HG03025 (cell line): ENCODE data around the gene LMO1.

Source experiments
- ATAC-seq: cut with Tn5 transposase; IDR thresholded peaks from one replicate; pipeline ENCODE4 v1.9.1; 2021; ENCODE audit warnings: mild to moderate bottlenecking, moderate library complexity; ENCODE audit not compliant: unreplicated experiment, low FRiP score

The LMO1 gene

GRCh38 chr11:8209208-8209807 lies 54.4 kb downstream of the LMO1 start:
- no peak for ATAC-seq

DNA sequence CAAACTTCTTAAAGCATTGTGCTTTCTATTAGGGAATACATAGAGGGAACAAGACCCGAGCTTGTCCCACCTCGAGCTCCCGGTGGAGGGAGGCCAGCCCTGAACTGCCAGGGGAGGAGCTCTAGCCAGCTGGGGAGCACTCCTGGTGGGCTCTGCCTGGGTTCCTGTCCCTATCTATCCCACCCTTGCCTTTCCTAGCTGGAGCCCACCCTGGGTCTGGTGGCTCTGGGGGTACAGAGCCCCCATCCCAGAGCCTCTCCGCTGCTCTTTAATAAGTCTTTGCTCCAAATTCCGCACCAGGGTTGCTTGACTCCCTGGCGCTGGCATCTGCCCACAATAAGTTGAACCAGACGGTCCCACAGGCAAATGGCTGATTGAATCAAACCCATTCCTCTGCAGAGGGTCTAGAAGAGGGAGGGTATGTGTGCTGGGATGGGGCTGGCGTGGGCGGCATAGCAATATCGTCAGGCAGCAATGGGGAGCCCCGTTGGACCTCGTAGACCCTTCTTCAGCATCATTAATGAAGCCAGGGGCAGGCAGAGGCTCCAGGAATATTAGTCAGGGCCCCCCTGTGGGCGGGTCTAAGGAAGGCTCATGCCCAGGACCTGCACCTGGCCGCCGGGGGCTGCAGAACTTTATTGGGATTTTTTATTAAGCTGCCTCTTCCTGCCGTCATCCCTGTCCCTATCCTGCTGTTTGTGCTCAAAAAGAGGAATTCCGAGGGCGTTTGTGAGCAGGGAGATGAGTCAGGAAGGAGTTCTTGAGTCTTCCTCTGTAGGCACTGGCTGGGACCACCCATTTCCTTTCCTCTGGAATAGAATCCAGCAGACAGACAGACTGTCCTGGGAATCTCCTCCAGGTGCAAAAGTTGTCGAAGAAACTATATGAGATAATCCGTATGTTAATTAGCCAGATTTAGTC lies 56.3 kb downstream of the LMO1 start:
- ATAC-seq, result no peak

DNA sequence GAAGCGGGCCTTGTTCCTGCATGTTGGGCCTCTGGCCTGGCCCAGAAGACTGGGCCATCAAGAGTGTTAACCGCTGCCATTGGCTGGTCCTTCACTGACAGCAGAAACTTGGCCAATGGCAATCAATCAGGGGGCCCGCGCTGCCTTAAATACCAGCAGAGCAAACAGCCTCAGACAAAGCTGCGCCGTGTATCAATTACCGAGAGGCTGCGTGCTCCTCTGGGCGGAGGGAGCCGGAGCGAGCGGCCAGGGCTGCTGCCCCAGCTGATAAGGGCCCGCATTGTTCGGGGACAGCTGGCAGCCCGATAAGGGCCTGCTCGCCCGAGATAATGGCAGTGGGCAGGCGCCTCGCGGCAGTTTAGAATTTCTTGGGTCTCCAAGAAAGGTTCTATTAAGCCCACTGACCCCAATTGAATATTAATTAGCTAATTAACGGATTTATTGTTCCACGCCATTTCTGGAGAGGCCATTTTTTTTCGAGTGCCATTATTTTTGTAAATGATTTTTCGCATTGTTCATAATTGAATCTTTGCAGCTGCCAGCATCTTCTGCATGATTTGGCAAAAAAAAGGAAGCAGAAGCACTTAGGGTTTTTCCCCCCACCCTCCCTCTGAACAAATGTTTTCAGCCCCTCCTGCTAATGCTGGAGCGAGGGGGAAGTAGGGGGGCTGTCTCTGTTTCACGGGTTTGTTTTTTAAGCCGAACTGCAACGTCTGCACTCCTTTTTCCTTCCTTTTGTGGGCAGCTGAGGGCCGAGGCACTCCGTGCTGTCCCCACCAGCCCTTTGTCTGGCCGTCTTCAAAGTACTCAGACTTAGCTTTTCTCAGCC lies 57.2 kb downstream of the LMO1 start:
- no peak for ATAC-seq

DNA sequence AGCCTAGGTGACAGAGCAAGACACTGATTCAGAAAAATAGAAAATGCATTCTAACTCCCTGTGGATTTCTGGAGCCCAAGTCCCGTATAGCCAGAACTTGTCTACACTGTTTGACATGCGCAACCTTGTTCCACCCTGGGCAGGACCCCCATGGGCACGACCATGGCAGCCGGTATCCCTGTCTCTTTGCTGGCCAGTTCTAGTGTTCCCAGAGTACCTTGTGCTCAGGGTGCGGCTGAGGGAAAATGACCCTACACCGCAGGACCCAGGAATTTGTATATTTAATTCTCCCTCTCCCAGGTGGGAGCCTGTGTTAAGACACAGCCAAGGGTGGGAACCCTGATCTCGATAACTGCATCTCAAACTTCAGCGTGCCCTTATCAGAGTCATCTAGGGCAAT lies 58.1 kb downstream of the LMO1 start:
- ATAC-seq, result no peak

GRCh38 chr11:8204596-8204995 lies 59.1 kb downstream of the LMO1 start:
- no peak for ATAC-seq

DNA sequence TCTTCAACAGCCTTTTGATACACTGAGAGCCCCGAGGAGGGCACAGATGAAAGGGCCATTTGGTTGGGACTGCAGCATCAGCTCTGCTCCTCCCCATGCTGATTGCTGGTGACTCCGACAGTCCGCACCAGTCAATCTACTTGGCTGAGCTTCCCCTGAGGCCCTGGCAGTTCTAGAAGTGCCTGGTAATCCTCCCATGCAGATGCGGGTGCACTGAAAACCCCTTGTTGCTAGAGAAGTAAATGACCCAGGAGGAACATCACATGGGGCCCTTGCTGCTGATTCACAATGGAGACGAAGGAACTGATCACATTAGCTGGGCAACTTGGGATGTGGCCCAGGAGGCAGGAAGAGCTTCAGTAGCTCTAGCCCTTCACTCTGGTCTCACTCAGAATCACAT lies 59.7 kb downstream of the LMO1 start:
- no peak for ATAC-seq

GRCh38 chr11:8203414-8203715 lies 60.3 kb downstream of the LMO1 start:
- ATAC-seq, result no peak

DNA sequence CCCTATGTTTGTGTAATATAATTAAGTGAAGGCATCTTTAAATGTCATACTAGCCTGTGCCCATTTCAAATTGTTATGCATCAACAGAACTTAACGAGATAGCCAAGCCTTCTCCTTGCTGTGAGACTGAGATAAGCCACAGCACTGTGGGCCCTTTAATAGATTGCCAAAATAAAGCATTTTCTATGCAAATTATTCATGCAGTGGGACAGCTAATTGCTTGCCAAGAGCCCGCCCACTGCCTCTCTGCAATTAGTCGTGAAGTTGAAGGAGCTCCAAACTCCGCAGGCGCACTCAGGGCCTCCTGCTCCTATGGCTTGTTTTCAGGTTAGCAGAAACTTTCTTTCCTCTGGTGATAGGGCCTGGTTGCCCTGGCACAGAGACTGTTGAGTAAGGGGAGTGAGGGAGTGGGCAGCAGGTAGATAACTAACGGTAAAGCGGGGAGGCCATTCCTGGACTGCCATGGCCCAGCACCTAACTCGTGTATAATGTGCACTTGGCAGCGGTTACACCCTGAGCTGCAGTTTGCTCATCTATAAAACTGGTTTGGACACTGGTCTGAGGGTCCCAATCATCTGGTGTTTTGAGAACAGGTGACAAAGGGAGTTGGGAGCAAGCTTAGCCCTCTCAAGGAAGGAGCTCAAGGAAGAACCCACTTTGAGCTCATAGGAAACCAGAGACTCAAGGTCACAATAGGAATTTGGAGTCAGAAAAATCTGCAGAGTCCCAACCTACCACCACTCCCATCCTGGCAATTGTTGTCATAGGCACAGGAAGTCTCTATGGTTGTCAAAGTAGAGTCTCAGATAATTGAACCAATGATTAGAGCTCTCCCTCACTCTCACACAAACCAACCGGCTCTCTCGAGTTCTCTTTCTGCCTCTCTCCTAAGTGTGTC lies 60.9 kb downstream of the LMO1 start:
- no peak for ATAC-seq

GRCh38 chr11:8201644-8202365 lies 61.9 kb downstream of the LMO1 start:
- ATAC-seq, result no peak

GRCh38 chr11:8199676-8200075 lies 64.0 kb downstream of the LMO1 start:
- no peak for ATAC-seq

GRCh38 chr11:8196749-8197148 lies 66.9 kb downstream of the LMO1 start:
- ATAC-seq, result no peak

DNA sequence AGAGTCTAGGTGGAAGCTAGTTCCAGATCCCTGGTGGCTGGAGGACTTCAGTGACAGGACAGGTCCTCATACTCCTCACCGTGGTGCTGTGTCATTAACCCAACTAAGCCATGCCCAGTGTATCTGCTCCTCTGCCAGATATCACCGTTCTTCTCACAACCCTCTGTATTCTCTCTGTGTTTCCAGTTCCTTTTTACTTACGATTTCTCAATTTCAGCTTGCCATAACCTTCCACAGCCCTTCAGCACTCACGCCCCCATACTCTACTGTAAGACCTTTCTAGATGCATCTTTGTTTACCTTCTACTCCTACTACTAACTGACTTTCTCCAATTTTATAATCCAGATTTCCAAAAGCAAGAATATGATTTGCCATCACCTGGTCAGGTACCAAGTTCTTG lies 68.7 kb downstream of the LMO1 start:
- no peak for ATAC-seq

DNA sequence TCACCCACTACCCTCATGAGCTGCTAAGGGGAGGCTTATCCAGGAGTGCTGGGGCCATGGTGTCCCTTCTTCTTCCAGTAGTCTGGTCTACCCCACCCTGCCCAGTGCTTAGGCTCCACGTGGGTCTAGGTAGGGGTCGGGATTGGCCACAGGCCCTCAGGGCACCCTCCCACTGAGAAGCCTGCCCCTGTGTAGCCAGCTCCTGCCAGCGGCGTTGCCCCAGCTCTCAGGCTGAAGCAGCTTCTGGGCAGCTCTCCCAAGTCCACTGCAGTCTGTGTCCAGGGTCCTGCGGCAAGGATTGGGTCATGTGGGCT lies 70.8 kb downstream of the LMO1 start:
- no peak for ATAC-seq

- no peak for ATAC-seq
These were observed 71.4 kb downstream of the LMO1 start for GRCh38 chr11:8192016-8192895.

- ATAC-seq, result no peak
These were observed 73.2 kb downstream of the LMO1 start for GRCh38 chr11:8190431-8190830.

DNA sequence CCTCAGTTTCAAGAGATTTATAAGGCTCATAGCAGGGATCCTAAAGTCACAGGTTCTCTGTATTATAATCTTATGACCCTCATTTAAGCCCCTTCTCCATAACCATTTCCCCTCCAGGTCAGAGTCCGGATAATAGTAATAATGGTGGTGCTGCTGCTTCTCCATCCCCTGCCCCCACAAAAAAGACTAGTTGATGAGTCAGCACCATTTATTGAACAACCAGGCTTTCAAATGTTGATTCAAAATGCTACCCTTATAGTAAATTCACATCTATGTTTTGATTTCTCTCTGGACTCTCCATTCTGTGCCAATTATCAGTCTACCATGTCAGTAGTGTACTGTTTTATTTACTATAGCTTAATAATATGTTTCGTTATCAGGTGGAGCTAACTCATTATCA lies 77.2 kb downstream of the LMO1 start:
- no peak for ATAC-seq

GRCh38 chr11:8183111-8183510 lies 80.6 kb downstream of the LMO1 start:
- no peak for ATAC-seq

DNA sequence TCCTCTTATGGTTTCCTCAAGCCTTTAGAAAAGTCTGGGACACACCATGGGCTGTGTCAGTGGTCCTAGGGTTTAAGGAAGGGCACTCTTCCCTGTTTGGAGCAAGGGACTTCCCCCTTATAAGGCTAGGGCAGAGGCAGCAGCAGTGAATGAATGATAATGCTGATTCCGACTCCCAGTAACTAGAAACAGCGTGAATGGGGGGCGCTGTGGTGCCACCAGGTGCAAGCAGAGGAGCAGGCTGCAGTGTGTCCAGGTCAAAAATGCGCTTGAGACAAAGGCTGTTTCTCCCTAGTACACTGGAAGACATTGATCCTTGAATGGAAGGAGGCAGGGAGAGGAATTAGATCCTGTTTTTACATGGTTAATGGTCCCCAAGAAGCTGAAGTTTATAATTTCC lies 83.2 kb downstream of the LMO1 start:
- no peak for ATAC-seq

DNA sequence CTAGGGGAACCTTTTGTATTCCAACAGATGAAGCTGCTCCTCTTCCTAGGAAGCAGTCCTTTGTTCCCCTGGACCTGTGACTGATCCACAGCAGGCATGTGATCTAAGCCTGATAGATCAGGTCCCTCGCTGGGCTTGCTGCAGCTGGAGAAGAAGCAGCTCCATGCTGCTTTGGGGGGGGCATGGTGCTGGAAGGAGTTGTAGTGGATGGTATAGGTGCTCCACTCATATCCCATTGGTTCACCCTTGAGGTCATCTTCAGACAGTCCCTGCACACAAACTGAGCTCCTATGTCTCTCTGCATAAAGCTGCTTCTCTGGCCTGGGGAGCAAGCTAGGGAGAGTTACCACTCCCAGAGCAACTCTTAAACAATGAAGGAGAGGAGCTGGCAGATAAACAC lies 85.4 kb downstream of the LMO1 start:
- no peak for ATAC-seq
